ENCODE results near the gene SERPINC1.

- TF ChIP-seq CTCF (conservative IDR thresholded peaks at IDR 0.05) (no peak), ZFX (IDR thresholded peaks at IDR 0.05) (no peak)
Measured at GRCh38 chr1:173894189-173894588, 22.9 kb downstream of the SERPINC1 start.

Data from C4-2B (cell line).